K562 (cell line): ENCODE data around the gene MAGIX. TPM values are rescaled to one million over a fixed set of nuclear protein-coding genes. Genes with fewer than 3 reads are reported as not detected.
A peak's percentile ranks its signal among the peaks of the same experiment; 100 is the strongest.

ENCODE experiments used
- ATAC-seq: fragments of 200-7000 bp; cut with Tn5 transposase; 3 replicates; pipeline ENCODE4 v1.9.1; 2020; ENCODE audit warnings: moderate library complexity
- BruUV-seq: library from RNA; stranded (reverse); fragments of 400-500 nt; replicated peaks from 2 replicates; lab custom pipeline; 2021; lab: Mats Ljungman, UMichigan
- CTCF ChIA-PET: fragments of 300-600 bp; formaldehyde crosslinking; extraction: SDS; loops from one replicate; lab custom pipeline; 2021; ENCODE audit warnings: low intra/inter-chr PET ratio; lab: Yijun Ruan, JAX
- POLR2A ChIA-PET: fragments of 300-600, 350-650 bp; sonication (Branson Sonifier 250); formaldehyde crosslinking; extraction: SDS; loops from one replicate; lab custom pipeline; 2021; ENCODE audit warnings: antibody characterized with exemption, inconsistent platforms; lab: Yijun Ruan, JAX
- DNase-seq, 4 experiments: peaks; one replicate each; pipeline versions ENCODE4 v3.0.0 to v3.0.0-alpha.2; 2011 to 2018; ENCODE audit warnings: low spot score in 3 of 4, mixed read lengths in 3 of 4; ENCODE audit errors: extremely low read depth in 1 of 4
- FAIRE-seq: peaks from 2 replicates; lab custom pipeline; 2011; peaks lifted over from hg19 to GRCh38; lab: Jason Lieb, UNC
- H2AFZ ChIP-seq: 2 replicates; pipeline ENCODE4 v1.6.0; 2011; ENCODE audit warnings: low read depth, low read length, control low read depth, inconsistent platforms
- H3K27ac ChIP-seq: fragments of 200-600 bp; 3 replicates; pipeline ENCODE4 v1.8.0; 2011; ENCODE audit warnings: low read depth, mild to moderate bottlenecking, control low read depth, inconsistent platforms, low read length, moderate library complexity, mixed read lengths; ENCODE audit errors: extremely low read depth
- H3K27me3 ChIP-seq, 2 experiments: fragments of 300-600 bp in 1 of 2; 2 replicates in 1 of 2; 3 replicates in 1 of 2; pipeline versions ENCODE4 v1.6.0 to v1.8.0; 2011; ENCODE audit warnings: inconsistent platforms in 2 of 2, low read length in 2 of 2, mild to moderate bottlenecking in 1 of 2, mixed read lengths in 1 of 2, moderate library complexity in 1 of 2; ENCODE audit not compliant: control insufficient read depth in 2 of 2, insufficient read depth in 2 of 2
- H3K36me3 ChIP-seq: fragments of 300-600 bp; 3 replicates; pipeline ENCODE4 v1.8.0; 2011; ENCODE audit warnings: mild to moderate bottlenecking, low read length, inconsistent platforms; ENCODE audit not compliant: control insufficient read depth, insufficient read depth
- H3K4me1 ChIP-seq, 2 experiments: fragments of 200-600 bp in 1 of 2; replicated peaks in 1 of 2; 2 replicates in 1 of 2; 3 replicates in 1 of 2; pipeline versions ENCODE4 v1.5.1 to v1.8.0; 2011; ENCODE audit warnings: inconsistent platforms in 2 of 2, low read length in 2 of 2, mild to moderate bottlenecking in 1 of 2, mixed read lengths in 1 of 2, moderate library complexity in 1 of 2; ENCODE audit not compliant: control insufficient read depth in 2 of 2, insufficient read depth in 2 of 2
- H3K4me2 ChIP-seq: 2 replicates; pipeline ENCODE4 v1.6.1; 2011; ENCODE audit warnings: low read length, control low read depth, inconsistent platforms, mixed read lengths; ENCODE audit not compliant: insufficient read depth
- H3K4me3 ChIP-seq: fragments of 200-600 bp; sonication (generic), shearing (Covaris generic); 2 replicates; pipeline ENCODE4 v1.5.1; 2016; ENCODE audit warnings: control low read depth, inconsistent platforms
- H3K79me2 ChIP-seq: fragments of 200-600 bp; 3 replicates; pipeline ENCODE4 v1.8.0; 2011; ENCODE audit warnings: low read length, inconsistent platforms; ENCODE audit not compliant: control insufficient read depth, insufficient read depth
- H3K9ac ChIP-seq, 2 experiments: 2 replicates each; pipeline versions ENCODE4 v1.6.0 to v1.6.1; 2011; ENCODE audit warnings: low read depth in 2 of 2, low read length in 2 of 2, control low read depth in 1 of 2, inconsistent platforms in 1 of 2, mild to moderate bottlenecking in 1 of 2, mixed read lengths in 1 of 2; ENCODE audit not compliant: insufficient read depth in 1 of 2
- H3K9me1 ChIP-seq: one replicate; pipeline ENCODE4 v1.6.0; 2011; ENCODE audit warnings: inconsistent platforms, mild to moderate bottlenecking, low read length, moderate library complexity; ENCODE audit not compliant: control insufficient read depth, insufficient read depth
- H3K9me3 ChIP-seq: replicated peaks from 2 replicates; pipeline ENCODE4 v1.5.1; 2011; ENCODE audit warnings: low read depth, low read length, inconsistent platforms; ENCODE audit not compliant: control insufficient read depth, insufficient read depth
- H4K20me1 ChIP-seq: replicated peaks from 2 replicates; pipeline ENCODE4 v1.6.1; 2011; ENCODE audit warnings: low read length, inconsistent platforms, mixed read lengths; ENCODE audit not compliant: control insufficient read depth, insufficient read depth
- CREB3L1 ChIP-seq: fragments of 450-650 bp; IDR thresholded peaks from 2 replicates; pipeline ENCODE4 v1.6.1; 2014; ENCODE audit warnings: low read depth, mild to moderate bottlenecking, moderate library complexity, borderline replicate concordance
- E2F8 ChIP-seq: fragments of 450-650 bp; IDR thresholded peaks from 2 replicates; pipeline ENCODE4 v1.7.1; 2018; ENCODE audit warnings: mild to moderate bottlenecking, low read depth; ENCODE audit not compliant: partially characterized antibody
- IRF9 ChIP-seq: fragments of 450-650 bp; IDR thresholded peaks from 2 replicates; pipeline ENCODE4 v1.6.1; 2016; ENCODE audit warnings: missing biosample characterization, missing genetic modification characterization
- MLLT1 ChIP-seq, 2 experiments: fragments of 450-650 bp; IDR thresholded peaks; 2 replicates each; pipeline ENCODE4 v1.6.1; 2016
- POLR2G ChIP-seq: fragments of 200-400 bp; formaldehyde crosslinking; IDR thresholded peaks from 2 replicates; pipeline ENCODE4 v1.6.1; 2017; ENCODE audit warnings: low read depth, mild to moderate bottlenecking, antibody characterized with exemption, low read length, moderate library complexity
- PRDM10 ChIP-seq: fragments of 450-650 bp; IDR thresholded peaks from 2 replicates; pipeline ENCODE4 v1.6.1; 2018; ENCODE audit not compliant: partially characterized antibody
- RUNX1 ChIP-seq: sonication (generic); IDR thresholded peaks from 2 replicates; pipeline ENCODE4 v1.6.1; 2016; ENCODE audit warnings: antibody characterized with exemption, low read depth
- SRSF3 ChIP-seq: fragments of 200-400 bp; formaldehyde crosslinking; IDR thresholded peaks from 2 replicates; pipeline ENCODE4 v1.6.1; 2016; ENCODE audit warnings: mild to moderate bottlenecking, low read length, moderate library complexity; ENCODE audit not compliant: insufficient read depth
- ZNF280A ChIP-seq: fragments of 450-650 bp; IDR thresholded peaks from 2 replicates; pipeline ENCODE4 v1.6.1; 2018; ENCODE audit warnings: mild to moderate bottlenecking, low read depth; ENCODE audit not compliant: partially characterized antibody
- WGBS: fragments of 100-300 bp; shearing (Covaris generic); methylation state at CpG from one replicate; pipeline ENCODE4 v1.1.6; 2016; ENCODE audit warnings: low coverage, mixed read lengths; ENCODE audit not compliant: insufficient coverage; ENCODE audit errors: missing lambda C conversion rate; 5-methylcytosine and 5-hydroxymethylcytosine counted together
- in situ Hi-C: fragments of 300-500 bp; cut with MboI; formaldehyde crosslinking; loops from 4 replicates; pipeline ENCODE4 v1.15.0; 2018; ENCODE audit warnings: inconsistent platforms, mixed read lengths
- intact Hi-C: fragments of 100-400 bp; cut with micrococcal nuclease; formaldehyde crosslinking; loops from 2 replicates; pipeline ENCODE4 v1.14.2; 2022
- polyA plus RNA-seq, 8 experiments: library from polyadenylated mRNA; depleted of rRNA in 4 of 8; stranded (reverse) in 5 of 8; unstranded in 3 of 8; fragments of >200 nt; fragmentation: Nextera tagmentation in 2 of 8; fragmentation: Illumina TruSeq in 1 of 8; extraction: Ambion mirVana in 2 of 8; extraction: Trizol in 1 of 8; gene quantifications; 2 replicates each; pipeline versions ENCODE4 v1.2.1 to v1.2.3, GENCODE V29; 2011 to 2014; ENCODE audit warnings: inconsistent platforms in 1 of 8, missing spikeins in 1 of 8
- total RNA-seq, 7 experiments: library from RNA; depleted of rRNA in 6 of 7; stranded (reverse); fragments of >200 nt in 6 of 7; fragmentation: Illumina TruSeq in 2 of 7; extraction: Trizol in 2 of 7; gene quantifications; 2 replicates each; pipeline versions ENCODE4 v1.2.1 to v1.2.3, GENCODE V29; 2011 to 2021; ENCODE audit warnings: low replicate concordance in 1 of 7

Gene MAGIX
- total and polyA plus RNA-seq, 9 of the 15 experiments (the other 6 are each of a cell fraction or from before 2014, with no cell fraction given): 0.08 to 3.5 (median 0.47) TPM

- in situ Hi-C loops (no loop called here), intact Hi-C loops (no loop called here)
- ChIA-PET POLR2A (no interaction called here), CTCF (no interaction called here)
- Histone ChIP-seq H4K20me1 (no peaks in the 10 kb centered on the region), H2AFZ (no peak overlapping the region), H3K4me1 (peaks cover 0 to 7% of the 10 kb centered on the region in 2 experiments; a peak in 3 of 5 replicates), H3K36me3 (peaks cover 80% of the 10 kb centered on the region), H3K4me3 (no peak overlapping the region), H3K9me3 (peaks cover 41% of the 10 kb centered on the region), H3K9me1 (no peaks in the 10 kb centered on the region), H3K27me3 (no peaks in the 10 kb centered on the region), H3K9ac (no peak overlapping the region), H3K4me2 (no peak overlapping the region), H3K79me2 (peaks cover 36% of the 10 kb centered on the region), H3K27ac (peak overlapping the region; percentile 44; the same call in 1 of the 3 replicates)
- DNase-seq (peak in 1 of 4 experiments; percentile 44), FAIRE-seq (peak; percentile 11), ATAC-seq (peak; percentile 36)
- BruUV-seq: no TSS peak
- WGBS: 82% methylated on average over 1 of the region's 4 CpGs
- TF ChIP-seq SRSF3 (no peak), POLR2G (no peak), MLLT1 (IDR thresholded peaks at IDR 0.05) (no peak), PRDM10 (no peak), RUNX1 (no peak), CREB3L1 (no peak), ZNF280A (peak; percentile 81), E2F8 (no peak), IRF9 (tag) (no peak)
Observed at GRCh38 chrX:49139713-49140112, 22.8 kb upstream of the MAGIX start.
